HG03108 (cell line): ENCODE measurements around the gene SPR.
"Not testable (repeated sequence)": the region's sequence is repeated elsewhere in the genome, so short reads cannot be mapped to it uniquely, and the experiment has no call there.

Source experiments
- ATAC-seq: cut with Tn5 transposase; IDR thresholded peaks from one replicate; pipeline ENCODE4 v1.9.1; 2021; ENCODE audit warnings: moderate library complexity; ENCODE audit not compliant: unreplicated experiment

SPR gene

GRCh38 chr2:72888438-72889202, 1.4 kb downstream of the SPR start:
- ATAC-seq = no peak

- ATAC-seq = no peak
Observed at GRCh38 chr2:72889991-72890390, 2.8 kb downstream of the SPR start.

GRCh38 chr2:72891091-72891818, 4.0 kb downstream of the SPR start:
- ATAC-seq = no peak

GRCh38 chr2:72892506-72893173, 5.4 kb downstream of the SPR start:
- ATAC-seq = peak; percentile 77

GRCh38 chr2:72893594-72894319, 6.5 kb downstream of the SPR start:
- ATAC-seq = peak; percentile 30

GRCh38 chr2:72894514-72894913, 7.3 kb downstream of the SPR start:
- ATAC-seq = no peak

GRCh38 chr2:72895154-72895553, 7.9 kb downstream of the SPR start:
- no peak for ATAC-seq

GRCh38 chr2:72895759-72896281, 8.6 kb downstream of the SPR start:
- ATAC-seq = no peak

- no peak for ATAC-seq
Observed at GRCh38 chr2:72896446-72896845, 9.2 kb downstream of the SPR start.

GRCh38 chr2:72897785-72898584, 10.8 kb downstream of the SPR start:
- ATAC-seq = no peak

- ATAC-seq = no peak
Observed at GRCh38 chr2:72898585-72898906, 11.3 kb downstream of the SPR start.

- ATAC-seq = no peak
Observed at GRCh38 chr2:72900191-72900825, 13.1 kb downstream of the SPR start.

- ATAC-seq = no peak
Observed at GRCh38 chr2:72901426-72901825, 14.2 kb downstream of the SPR start.

GRCh38 chr2:72907369-72907768, 20.2 kb downstream of the SPR start:
- not testable (repeated sequence) for ATAC-seq

- no peak for ATAC-seq
Observed at GRCh38 chr2:72908741-72909140, 21.5 kb downstream of the SPR start.

- no peak for ATAC-seq
Observed at GRCh38 chr2:72911256-72911655, 24.0 kb downstream of the SPR start.

GRCh38 chr2:72913486-72914205, 26.4 kb downstream of the SPR start:
- no peak for ATAC-seq

- ATAC-seq = no peak
Observed at GRCh38 chr2:72914206-72914559, 27.0 kb downstream of the SPR start.

GRCh38 chr2:72914589-72915319, 27.5 kb downstream of the SPR start:
- ATAC-seq = no peak
